Fibroblast of skin of back (primary cell): ENCODE data around the gene SLC26A4.

Experiments
- DNase-seq: peaks from one replicate; pipeline ENCODE4 v3.0.0-alpha.2; 2013

Gene SLC26A4

DNA sequence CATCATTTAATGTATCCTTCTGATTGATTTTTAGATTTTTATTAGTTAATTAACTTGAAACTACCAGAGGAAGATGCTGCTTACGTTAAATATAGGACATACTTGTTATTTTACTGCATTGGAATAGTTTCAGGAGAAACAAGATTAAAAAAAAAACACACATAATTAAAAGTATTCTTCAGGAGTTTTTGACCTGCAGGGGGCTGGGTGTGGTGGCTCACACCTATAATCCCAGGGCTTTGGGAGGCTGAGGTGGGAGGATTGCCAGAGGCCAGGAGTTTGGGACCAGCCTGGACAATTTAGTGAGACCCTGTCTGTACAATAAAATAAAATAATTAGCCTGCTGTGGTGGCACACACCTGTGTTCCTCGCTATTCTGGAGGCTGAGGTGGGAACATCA is 94.0 kb downstream of the SLC26A4 start:
- DNase-seq, result no peak

DNA sequence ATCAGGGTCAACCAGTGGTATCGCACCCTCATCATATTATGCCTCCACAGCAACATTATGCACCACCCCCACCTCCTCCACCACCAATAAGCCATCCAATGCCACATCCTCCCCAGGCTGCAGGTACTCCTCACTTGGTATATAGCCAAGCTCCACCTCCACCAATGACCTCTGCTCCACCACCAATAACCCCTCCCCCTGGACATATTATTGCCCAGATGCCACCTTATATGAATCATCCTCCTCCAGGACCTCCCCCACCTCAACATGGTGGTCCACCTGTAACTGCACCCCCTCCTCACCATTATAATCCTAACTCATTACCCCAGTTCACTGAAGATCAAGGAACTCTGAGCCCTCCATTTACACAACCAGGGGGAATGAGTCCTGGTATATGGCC is 98.0 kb downstream of the SLC26A4 start:
- no peak for DNase-seq

DNA sequence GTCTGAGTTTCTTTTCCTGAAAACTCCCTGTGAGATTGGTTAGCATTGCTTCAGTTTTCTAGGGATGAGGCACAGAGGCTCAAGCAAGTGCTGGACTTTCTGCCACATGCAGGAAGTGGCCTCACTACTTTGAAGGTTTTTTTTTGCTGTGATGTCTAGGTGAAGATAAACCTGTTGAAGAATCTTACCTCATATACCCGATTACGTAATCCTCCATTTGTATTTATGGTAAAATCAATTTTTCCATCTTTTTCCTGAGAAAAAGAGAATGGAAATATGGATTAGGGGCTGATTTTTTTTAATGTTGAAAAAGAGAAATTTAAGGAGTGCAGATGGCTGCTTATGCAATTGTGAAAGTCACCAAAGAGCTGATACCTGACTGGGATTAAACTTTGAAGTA is 106.8 kb downstream of the SLC26A4 start:
- no peak for DNase-seq
